ENCODE results near the gene KANSL1.

Gene KANSL1

GRCh38 chr17:46115699-46116098, 77.5 kb downstream of the KANSL1 start:
- TF ChIP-seq USF1 (IDR thresholded peaks at IDR 0.05) (no peak), MAX (IDR thresholded peaks at IDR 0.05) (no peak), TAF1 (IDR thresholded peaks at IDR 0.05; ENCODE audit: low read depth) (no peak), TEAD4 (IDR thresholded peaks at IDR 0.05) (no peak), EP300 (IDR thresholded peaks at IDR 0.05; ENCODE audit: borderline replicate concordance) (no peak), YY1 (IDR thresholded peaks at IDR 0.05; ENCODE audit: low read depth) (no peak), CREB1 (IDR thresholded peaks at IDR 0.05; ENCODE audit: low read depth) (no peak), REST (IDR thresholded peaks at IDR 0.05; ENCODE audit: low read depth) (no peak), RAD21 (IDR thresholded peaks at IDR 0.05; ENCODE audit: low read depth) (no peak), ZBTB7A (IDR thresholded peaks at IDR 0.05; ENCODE audit: low read depth) (no peak), NFIC (IDR thresholded peaks at IDR 0.05) (no peak), EGR1 (IDR thresholded peaks at IDR 0.05) (no peak), CEBPB (IDR thresholded peaks at IDR 0.05) (no peak), TCF12 (IDR thresholded peaks at IDR 0.05; ENCODE audit: low read depth) (no peak), FOXM1 (IDR thresholded peaks at IDR 0.05; ENCODE audit: borderline replicate concordance, low read depth) (no peak)

- TF ChIP-seq EGR1 (IDR thresholded peaks at IDR 0.05) (no peak), CEBPB (IDR thresholded peaks at IDR 0.05) (no peak), USF1 (IDR thresholded peaks at IDR 0.05) (no peak), TAF1 (IDR thresholded peaks at IDR 0.05; ENCODE audit: low read depth) (no peak), ZBTB7A (IDR thresholded peaks at IDR 0.05; ENCODE audit: low read depth) (no peak), EP300 (IDR thresholded peaks at IDR 0.05; ENCODE audit: borderline replicate concordance) (no peak), RAD21 (IDR thresholded peaks at IDR 0.05; ENCODE audit: low read depth) (no peak), MAX (IDR thresholded peaks at IDR 0.05) (no peak), FOXM1 (IDR thresholded peaks at IDR 0.05; ENCODE audit: borderline replicate concordance, low read depth) (no peak), TEAD4 (IDR thresholded peaks at IDR 0.05) (no peak), REST (IDR thresholded peaks at IDR 0.05; ENCODE audit: low read depth) (no peak), YY1 (IDR thresholded peaks at IDR 0.05; ENCODE audit: low read depth) (no peak), TCF12 (IDR thresholded peaks at IDR 0.05; ENCODE audit: low read depth) (no peak), NFIC (IDR thresholded peaks at IDR 0.05) (no peak), CREB1 (IDR thresholded peaks at IDR 0.05; ENCODE audit: low read depth) (no peak)
These were observed 83.0 kb downstream of the KANSL1 start for GRCh38 chr17:46110219-46110618.

- TF ChIP-seq NFIC (IDR thresholded peaks at IDR 0.05), result no peak
- no peak for TF ChIP-seq RAD21 (IDR thresholded peaks at IDR 0.05; ENCODE audit: low read depth)
- TF ChIP-seq FOXM1 (IDR thresholded peaks at IDR 0.05; ENCODE audit: borderline replicate concordance, low read depth), result no peak
- no peak for TF ChIP-seq TEAD4 (IDR thresholded peaks at IDR 0.05)
- no peak for TF ChIP-seq CREB1 (IDR thresholded peaks at IDR 0.05; ENCODE audit: low read depth)
- TF ChIP-seq ZBTB7A (IDR thresholded peaks at IDR 0.05; ENCODE audit: low read depth), result no peak
- no peak for TF ChIP-seq TAF1 (IDR thresholded peaks at IDR 0.05; ENCODE audit: low read depth)
- TF ChIP-seq EP300 (IDR thresholded peaks at IDR 0.05; ENCODE audit: borderline replicate concordance), result no peak
- TF ChIP-seq YY1 (IDR thresholded peaks at IDR 0.05; ENCODE audit: low read depth), result no peak
- no peak for TF ChIP-seq EGR1 (IDR thresholded peaks at IDR 0.05)
- TF ChIP-seq CEBPB (IDR thresholded peaks at IDR 0.05), result no peak
- TF ChIP-seq USF1 (IDR thresholded peaks at IDR 0.05), result no peak
- TF ChIP-seq TCF12 (IDR thresholded peaks at IDR 0.05; ENCODE audit: low read depth), result no peak
- no peak for TF ChIP-seq MAX (IDR thresholded peaks at IDR 0.05)
- TF ChIP-seq REST (IDR thresholded peaks at IDR 0.05; ENCODE audit: low read depth), result no peak
These were observed 83.5 kb downstream of the KANSL1 start for GRCh38 chr17:46109603-46110189.
